Measurements from ENCODE around the gene PMEL.
"Not testable (repeated sequence)": the region's sequence is repeated elsewhere in the genome, so short reads cannot be mapped to it uniquely, and the experiment has no call there.

Gene PMEL

GRCh38 chr12:55926738-55927587 lies 38.9 kb downstream of the PMEL start:
- in situ Hi-C loops (cut with HindIII; ENCODE audit: low pct_ligation_motif_present, low sequenced_read_pairs) = no loop called here
- H3K27ac ChIP-seq = peak overlapping the region; percentile 76
- TF ChIP-seq, protein P1, sequence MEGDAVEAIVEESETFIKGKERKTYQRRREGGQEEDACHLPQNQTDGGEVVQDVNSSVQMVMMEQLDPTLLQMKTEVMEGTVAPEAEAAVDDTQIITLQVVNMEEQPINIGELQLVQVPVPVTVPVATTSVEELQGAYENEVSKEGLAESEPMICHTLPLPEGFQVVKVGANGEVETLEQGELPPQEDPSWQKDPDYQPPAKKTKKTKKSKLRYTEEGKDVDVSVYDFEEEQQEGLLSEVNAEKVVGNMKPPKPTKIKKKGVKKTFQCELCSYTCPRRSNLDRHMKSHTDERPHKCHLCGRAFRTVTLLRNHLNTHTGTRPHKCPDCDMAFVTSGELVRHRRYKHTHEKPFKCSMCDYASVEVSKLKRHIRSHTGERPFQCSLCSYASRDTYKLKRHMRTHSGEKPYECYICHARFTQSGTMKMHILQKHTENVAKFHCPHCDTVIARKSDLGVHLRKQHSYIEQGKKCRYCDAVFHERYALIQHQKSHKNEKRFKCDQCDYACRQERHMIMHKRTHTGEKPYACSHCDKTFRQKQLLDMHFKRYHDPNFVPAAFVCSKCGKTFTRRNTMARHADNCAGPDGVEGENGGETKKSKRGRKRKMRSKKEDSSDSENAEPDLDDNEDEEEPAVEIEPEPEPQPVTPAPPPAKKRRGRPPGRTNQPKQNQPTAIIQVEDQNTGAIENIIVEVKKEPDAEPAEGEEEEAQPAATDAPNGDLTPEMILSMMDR (IDR thresholded peaks at IDR 0.05; ENCODE audit: low read depth, low read length, missing control alignments) = peak; percentile 87
- H3K27me3 ChIP-seq (replicated peaks) = no peaks in the 10 kb centered on the region
- peak overlapping the region; percentile 94 for H3K4me3 ChIP-seq (ENCODE audit: low read depth, low read length)
- DNase-seq = peak; percentile 88
- peaks cover 4% of the 10 kb centered on the region for H3K36me3 ChIP-seq (replicated peaks)

- no peaks in the 10 kb centered on the region for H3K27me3 ChIP-seq (replicated peaks)
- peak overlapping the region; percentile 76 for H3K27ac ChIP-seq
- no peak for DNase-seq
- TF ChIP-seq, protein P1 (IDR thresholded peaks at IDR 0.05; ENCODE audit: low read depth, low read length, missing control alignments) = no peak
- in situ Hi-C loops (cut with HindIII; ENCODE audit: low pct_ligation_motif_present, low sequenced_read_pairs) = no loop called here
- peaks cover 4% of the 10 kb centered on the region for H3K36me3 ChIP-seq (replicated peaks)
- H3K4me3 ChIP-seq (ENCODE audit: low read depth, low read length) = peak overlapping the region; percentile 94
These were observed 39.7 kb downstream of the PMEL start for GRCh38 chr12:55925870-55926737.

DNA sequence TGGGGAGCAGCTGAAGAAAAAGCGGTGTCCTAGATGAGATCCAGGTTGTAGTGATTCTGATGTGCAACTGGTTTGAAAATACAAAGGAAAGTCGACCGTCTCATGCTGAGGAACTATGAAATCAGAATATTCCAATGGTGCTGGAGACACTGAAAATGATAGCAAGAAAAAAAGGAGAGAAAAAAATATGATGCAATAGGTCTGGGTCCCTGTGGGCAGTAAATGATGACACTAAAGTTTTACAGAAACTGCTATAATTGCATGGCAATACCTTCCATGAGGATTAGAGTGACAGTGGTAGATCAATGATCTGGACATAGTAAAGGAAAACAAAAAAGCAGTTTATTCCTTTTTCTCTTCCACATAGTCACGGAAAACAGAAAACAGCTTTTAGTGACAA lies 40.5 kb downstream of the PMEL start:
- Histone ChIP-seq H3K36me3 (replicated peaks) (peaks cover 4% of the 10 kb centered on the region), H3K4me3 (ENCODE audit: low read depth, low read length) (no peak overlapping the region), H3K27ac (no peak overlapping the region), H3K27me3 (replicated peaks) (no peaks in the 10 kb centered on the region)
- in situ Hi-C loops (cut with HindIII; ENCODE audit: low pct_ligation_motif_present, low sequenced_read_pairs) = no loop called here
- no peak for DNase-seq
- TF ChIP-seq, protein P1 (IDR thresholded peaks at IDR 0.05; ENCODE audit: low read depth, low read length, missing control alignments) = no peak

GRCh38 chr12:55923648-55924047 lies 42.2 kb downstream of the PMEL start:
- in situ Hi-C loops (cut with HindIII; ENCODE audit: low pct_ligation_motif_present, low sequenced_read_pairs); H3K27ac ChIP-seq; H3K4me3 ChIP-seq (ENCODE audit: low read depth, low read length); H3K27me3 ChIP-seq (replicated peaks); H3K36me3 ChIP-seq (replicated peaks); DNase-seq: not testable (repeated sequence)

DNA sequence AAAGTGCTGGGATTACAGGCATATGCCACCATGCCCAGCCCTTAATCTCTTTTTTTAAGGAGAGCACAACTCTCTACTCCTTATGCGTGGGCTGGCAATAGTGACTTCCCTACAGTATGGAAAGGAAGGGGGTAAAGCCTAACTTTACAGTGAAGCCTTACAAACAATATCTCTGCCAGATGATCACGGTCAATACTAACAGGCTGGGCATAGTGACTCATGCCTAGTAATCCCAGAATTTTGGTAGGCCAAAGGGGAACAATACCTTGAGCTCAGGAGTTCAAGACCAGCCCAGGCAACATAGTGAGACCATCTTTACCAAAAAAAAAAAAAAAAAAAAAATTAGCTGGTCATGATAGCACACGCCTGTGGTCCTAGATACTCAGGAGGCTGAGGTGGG lies 43.7 kb downstream of the PMEL start:
- H3K4me3 ChIP-seq (ENCODE audit: low read depth, low read length) = no peak overlapping the region
- in situ Hi-C loops (cut with HindIII; ENCODE audit: low pct_ligation_motif_present, low sequenced_read_pairs) = no loop called here
- DNase-seq = no peak
- TF ChIP-seq, protein P1 (IDR thresholded peaks at IDR 0.05; ENCODE audit: low read depth, low read length, missing control alignments) = no peak
- H3K27me3 ChIP-seq (replicated peaks) = no peaks in the 10 kb centered on the region
- H3K36me3 ChIP-seq (replicated peaks) = peaks cover 4% of the 10 kb centered on the region
- H3K27ac ChIP-seq = no peak overlapping the region

DNA sequence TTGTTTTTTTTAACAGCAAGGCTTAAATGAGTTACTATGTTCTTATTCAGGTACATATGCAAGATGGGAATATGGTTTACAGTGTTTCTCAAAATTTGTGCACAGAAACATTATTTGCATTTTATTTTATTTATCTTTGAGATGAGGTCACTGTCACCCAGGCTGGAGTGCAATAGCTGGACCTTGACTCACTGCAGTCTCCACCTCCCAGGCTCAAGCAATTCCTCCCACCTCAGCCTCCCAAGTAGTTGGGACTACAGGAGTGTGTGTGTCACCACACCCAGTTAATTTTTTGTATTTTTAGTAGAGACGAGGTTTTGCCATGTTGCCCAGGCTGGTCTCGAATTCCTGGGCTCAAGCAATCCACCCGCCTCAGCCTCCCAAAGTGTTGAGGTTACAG lies 46.8 kb downstream of the PMEL start:
- H3K27ac ChIP-seq; in situ Hi-C loops (cut with HindIII; ENCODE audit: low pct_ligation_motif_present, low sequenced_read_pairs); H3K4me3 ChIP-seq (ENCODE audit: low read depth, low read length); H3K27me3 ChIP-seq (replicated peaks); H3K36me3 ChIP-seq (replicated peaks): not testable (repeated sequence)
- peak; percentile 76 for DNase-seq
